HCT116 (cell line): ENCODE measurements around the gene TRIM67. TPM values are rescaled to one million over a fixed set of nuclear protein-coding genes. Genes with fewer than 3 reads are reported as not detected.

Source experiments
- ATAC-seq: fragments of 200-7000 bp; cut with Tn5 transposase; 2 replicates; pipeline ENCODE4 v1.9.1; 2020; ENCODE audit warnings: mild to moderate bottlenecking, moderate library complexity
- BruUV-seq: library from RNA; stranded (reverse); fragments of 400-500 nt; replicated peaks from 2 replicates; lab custom pipeline; 2021; lab: Mats Ljungman, UMichigan
- CTCF ChIA-PET: fragments of 300-600 bp; sonication (Branson Sonifier 250); formaldehyde crosslinking; loops from one replicate; lab custom pipeline; 2021; ENCODE audit warnings: antibody characterized with exemption; lab: Charles Lee
- POLR2A ChIA-PET: fragments of 300-600, 350-600 bp; sonication (Branson Sonifier 250); formaldehyde crosslinking; loops from one replicate; lab custom pipeline; 2021; ENCODE audit warnings: antibody characterized with exemption; lab: Charles Lee
- RAD21 ChIA-PET, 2 experiments: fragments of 300-600 bp; sonication (Branson Sonifier 250); formaldehyde crosslinking; loops; one replicate each; lab custom pipeline; 2023; ENCODE audit warnings: low total read pairs in 2 of 2; ENCODE audit not compliant: uncharacterized antibody in 2 of 2, unreplicated experiment in 2 of 2, low non-redundant PET in 1 of 2; lab: Charles Lee
- DNase-seq: peaks from one replicate; pipeline ENCODE4 v3.0.0-alpha.2; 2010; ENCODE audit warnings: low read depth, low spot score
- H2AFZ ChIP-seq: fragments of 200-600 bp; shearing (Covaris generic), sonication (generic); 2 replicates; pipeline ENCODE4 v1.6.1; 2017; ENCODE audit warnings: low read depth, mixed run types, mixed read lengths, antibody characterized with exemption, low read length; ENCODE audit not compliant: poor library complexity, severe bottlenecking
- H3K27ac ChIP-seq: 2 replicates; pipeline ENCODE4 v1.5.1; 2012; ENCODE audit warnings: low read depth, low read length
- H3K27me3 ChIP-seq: fragments of 200-600 bp; sonication (generic); 2 replicates; pipeline ENCODE4 v1.6.1; 2016; ENCODE audit warnings: mixed run types, low read length, mixed read lengths; ENCODE audit not compliant: insufficient read depth
- H3K36me3 ChIP-seq, 2 experiments: fragments of 200-500 bp in 1 of 2; fragments of 200-600 bp in 1 of 2; sonication (Bioruptor generic) in 1 of 2; sonication (generic) in 1 of 2; 2 replicates each; pipeline versions ENCODE4 v1.5.1 to v1.6.1; 2014 to 2016; ENCODE audit warnings: low read length in 2 of 2, inconsistent platforms in 1 of 2, mixed read lengths in 1 of 2, mixed run types in 1 of 2; ENCODE audit not compliant: insufficient read depth in 2 of 2, control insufficient read depth in 1 of 2
- H3K4me1 ChIP-seq, 2 experiments: fragments of 200-600 bp in 1 of 2; sonication (generic) in 1 of 2; 2 replicates each; pipeline versions ENCODE4 v1.5.1 to v1.6.1; 2012 to 2017; ENCODE audit warnings: low read length in 2 of 2, inconsistent platforms in 1 of 2, mild to moderate bottlenecking in 1 of 2, mixed read lengths in 1 of 2, mixed run types in 1 of 2, moderate library complexity in 1 of 2; ENCODE audit not compliant: insufficient read depth in 2 of 2, control insufficient read depth in 1 of 2
- H3K4me2 ChIP-seq: fragments of 200-600 bp; sonication (generic); 2 replicates; pipeline ENCODE4 v1.6.1; 2017; ENCODE audit warnings: mixed run types, low read length, mixed read lengths
- H3K4me3 ChIP-seq, 2 experiments: fragments of 200-600 bp in 1 of 2; sonication (generic) in 1 of 2; replicated peaks in 1 of 2; 2 replicates each; pipeline ENCODE4 v1.5.1; 2011 to 2016; ENCODE audit warnings: low read length in 2 of 2, control low read depth in 1 of 2, low read depth in 1 of 2, mild to moderate bottlenecking in 1 of 2, mixed read lengths in 1 of 2, mixed run types in 1 of 2
- H3K79me2 ChIP-seq: fragments of 200-600 bp; sonication (generic); 2 replicates; pipeline ENCODE4 v1.6.1; 2017; ENCODE audit warnings: mild to moderate bottlenecking, mixed run types, low read length, moderate library complexity, mixed read lengths; ENCODE audit not compliant: insufficient read depth
- H3K9ac ChIP-seq: fragments of 200-600 bp; sonication (generic); 2 replicates; pipeline ENCODE4 v1.6.1; 2016; ENCODE audit warnings: low read length, mixed read lengths
- H3K9me2 ChIP-seq: fragments of 200-600 bp; sonication (generic), shearing (Covaris generic); 2 replicates; pipeline ENCODE4 v1.6.1; 2017; ENCODE audit warnings: mixed run types, mild to moderate bottlenecking, moderate library complexity; ENCODE audit not compliant: insufficient read depth
- H3K9me3 ChIP-seq, 2 experiments: fragments of 200-500 bp in 1 of 2; fragments of 200-600 bp in 1 of 2; sonication (Bioruptor generic) in 1 of 2; sonication (generic) in 1 of 2; 2 replicates each; pipeline ENCODE4 v1.6.1; 2014 to 2017; ENCODE audit warnings: low read length in 2 of 2, mixed read lengths in 2 of 2, inconsistent platforms in 1 of 2, low read depth in 1 of 2, mild to moderate bottlenecking in 1 of 2, mixed run types in 1 of 2, moderate library complexity in 1 of 2; ENCODE audit not compliant: control insufficient read depth in 1 of 2, insufficient read depth in 1 of 2
- H4K20me1 ChIP-seq: fragments of 200-600 bp; sonication (generic), shearing (Covaris generic); 2 replicates; pipeline ENCODE4 v1.6.1; 2017; ENCODE audit warnings: mixed run types, mild to moderate bottlenecking, moderate library complexity; ENCODE audit not compliant: insufficient read depth
- CBX3 ChIP-seq: IDR thresholded peaks from 2 replicates; pipeline ENCODE4 v1.6.1; 2012; ENCODE audit warnings: low read depth
- EGR1 ChIP-seq: IDR thresholded peaks from 2 replicates; pipeline ENCODE4 v1.6.1; 2012; ENCODE audit warnings: low read depth
- ELF1 ChIP-seq: IDR thresholded peaks from 2 replicates; pipeline ENCODE4 v1.6.1; 2012; ENCODE audit warnings: low read depth, borderline replicate concordance
- EZH2 ChIP-seq: fragments of 200-600 bp; sonication (generic); IDR thresholded peaks from 2 replicates; pipeline ENCODE4 v1.6.1; 2017; ENCODE audit warnings: antibody characterized with exemption, mixed run types
- FOSL1 ChIP-seq: IDR thresholded peaks from 2 replicates; pipeline ENCODE4 v1.6.1; 2012; ENCODE audit warnings: low read depth
- MAX ChIP-seq: IDR thresholded peaks from 2 replicates; pipeline ENCODE4 v1.6.1; 2012
- POLR2AphosphoS5 ChIP-seq: IDR thresholded peaks from 2 replicates; pipeline ENCODE4 v1.6.1; 2011; ENCODE audit warnings: mild to moderate bottlenecking, low read depth, low read length, moderate library complexity
- RAD21 ChIP-seq: IDR thresholded peaks from 2 replicates; pipeline ENCODE4 v1.6.1; 2012; ENCODE audit warnings: low read depth, mild to moderate bottlenecking
- REST ChIP-seq: IDR thresholded peaks from 2 replicates; pipeline ENCODE4 v1.6.1; 2012; ENCODE audit warnings: low read depth
- SP1 ChIP-seq: IDR thresholded peaks from 2 replicates; pipeline ENCODE4 v1.6.1; 2012; ENCODE audit warnings: low read depth
- ZBTB33 ChIP-seq: IDR thresholded peaks from 2 replicates; pipeline ENCODE4 v1.6.1; 2011; ENCODE audit warnings: mild to moderate bottlenecking, low read length, moderate library complexity; ENCODE audit not compliant: insufficient replicate concordance; ENCODE audit errors: extremely low read depth
- intact Hi-C: fragments of 100-400 bp; cut with micrococcal nuclease; formaldehyde crosslinking; loops from 2 replicates; pipeline ENCODE4 v1.10.0; 2022
- total RNA-seq: library from RNA; stranded (reverse); gene quantifications from one replicate; pipeline ENCODE4 v1.2.1, GENCODE V29; 2021; ENCODE audit not compliant: unreplicated experiment
- TF ChIP-seq, protein P1 (sequence below), 3 experiments: fragments of 200-600 bp in 1 of 3; sonication (generic) in 1 of 3; IDR thresholded peaks in 2 of 3; conservative IDR thresholded peaks in 1 of 3; 2 replicates each; pipeline ENCODE4 v1.5.1; 2012 to 2017; ENCODE audit warnings: low read depth in 2 of 3, low read length in 2 of 3, antibody characterized with exemption in 1 of 3, borderline replicate concordance in 1 of 3, control low read depth in 1 of 3, mild to moderate bottlenecking in 1 of 3, mixed read lengths in 1 of 3, mixed run types in 1 of 3, moderate library complexity in 1 of 3; ENCODE audit not compliant: insufficient read depth in 1 of 3

TRIM67 gene
- total RNA-seq, 1 experiment from 2014 or later: 0.02 TPM

- no peak for ATAC-seq
- Histone ChIP-seq H3K9me2 (no peaks in the 10 kb centered on the region), H3K9me3 (no peaks in the 10 kb centered on the region; a peak in 1 of 4 replicates), H3K4me2 (no peak overlapping the region), H3K27ac (no peak overlapping the region), H2AFZ (no peak overlapping the region), H3K79me2 (no peaks in the 10 kb centered on the region), H3K9ac (no peak overlapping the region), H3K36me3 (no peaks in the 10 kb centered on the region), H3K4me1 (no peaks in the 10 kb centered on the region), H4K20me1 (no peaks in the 10 kb centered on the region), H3K27me3 (peaks cover 27% of the 10 kb centered on the region), H3K4me3 (no peak overlapping the region)
- TF ChIP-seq SP1 (no peak), MAX (no peak), EGR1 (no peak), CBX3 (no peak)
- TF ChIP-seq, protein P1, sequence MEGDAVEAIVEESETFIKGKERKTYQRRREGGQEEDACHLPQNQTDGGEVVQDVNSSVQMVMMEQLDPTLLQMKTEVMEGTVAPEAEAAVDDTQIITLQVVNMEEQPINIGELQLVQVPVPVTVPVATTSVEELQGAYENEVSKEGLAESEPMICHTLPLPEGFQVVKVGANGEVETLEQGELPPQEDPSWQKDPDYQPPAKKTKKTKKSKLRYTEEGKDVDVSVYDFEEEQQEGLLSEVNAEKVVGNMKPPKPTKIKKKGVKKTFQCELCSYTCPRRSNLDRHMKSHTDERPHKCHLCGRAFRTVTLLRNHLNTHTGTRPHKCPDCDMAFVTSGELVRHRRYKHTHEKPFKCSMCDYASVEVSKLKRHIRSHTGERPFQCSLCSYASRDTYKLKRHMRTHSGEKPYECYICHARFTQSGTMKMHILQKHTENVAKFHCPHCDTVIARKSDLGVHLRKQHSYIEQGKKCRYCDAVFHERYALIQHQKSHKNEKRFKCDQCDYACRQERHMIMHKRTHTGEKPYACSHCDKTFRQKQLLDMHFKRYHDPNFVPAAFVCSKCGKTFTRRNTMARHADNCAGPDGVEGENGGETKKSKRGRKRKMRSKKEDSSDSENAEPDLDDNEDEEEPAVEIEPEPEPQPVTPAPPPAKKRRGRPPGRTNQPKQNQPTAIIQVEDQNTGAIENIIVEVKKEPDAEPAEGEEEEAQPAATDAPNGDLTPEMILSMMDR (IDR thresholded peaks at IDR 0.05 in 2 of 3, conservative IDR thresholded peaks at IDR 0.05 in 1 of 3; ENCODE audit: borderline replicate concordance in 1 of 3, insufficient read depth in 1 of 3, low read depth in 2 of 3, low read length in 2 of 3): no peak
- ChIA-PET CTCF (no interaction called here), POLR2A (no interaction called here), RAD21 (no interaction called here)
- intact Hi-C loops: no loop called here
- no TSS peak for BruUV-seq
- DNase-seq: no peak
Measured at GRCh38 chr1:231177936-231178335, 16.1 kb downstream of the TRIM67 start.

GRCh38 chr1:231178970-231179369 is 17.1 kb downstream of the TRIM67 start:
- no peaks in the 10 kb centered on the region; a peak in 1 of 4 replicates for H3K9me3 ChIP-seq
- H3K4me3 ChIP-seq: no peak overlapping the region
- H3K36me3 ChIP-seq: no peaks in the 10 kb centered on the region
- ATAC-seq: no peak
- no peak overlapping the region for H2AFZ ChIP-seq
- no peak overlapping the region for H3K9ac ChIP-seq
- ChIA-PET POLR2A (no interaction called here), CTCF (interaction anchor here (1.0 kb wide), 1 partner anchor 8 kb away, joined by 3 read pairs; no protein-coding TSS in a partner anchor), RAD21 (no interaction called here)
- peaks cover 27% of the 10 kb centered on the region for H3K27me3 ChIP-seq
- no peaks in the 10 kb centered on the region for H3K9me2 ChIP-seq
- no peaks in the 10 kb centered on the region for H3K4me1 ChIP-seq
- H3K4me2 ChIP-seq: no peak overlapping the region
- DNase-seq: no peak
- no peaks in the 10 kb centered on the region for H3K79me2 ChIP-seq
- intact Hi-C loops: no loop called here
- H4K20me1 ChIP-seq: no peaks in the 10 kb centered on the region
- no peak overlapping the region for H3K27ac ChIP-seq
- BruUV-seq: no TSS peak
- TF ChIP-seq POLR2AphosphoS5: no peak
- TF ChIP-seq EZH2: no peak
- TF ChIP-seq FOSL1: no peak
- no peak for TF ChIP-seq RAD21
- no peak for TF ChIP-seq REST
- no peak for TF ChIP-seq MAX
- TF ChIP-seq ZBTB33: no peak
- no peak for TF ChIP-seq ELF1
